Measurements from ENCODE around the gene LRBA. TPM values are rescaled to one million over a fixed set of nuclear protein-coding genes. Genes with fewer than 3 reads are reported as not detected.

The LRBA gene
- total RNA-seq, 1 donor from 2014 or later = 70.5 TPM

DNA sequence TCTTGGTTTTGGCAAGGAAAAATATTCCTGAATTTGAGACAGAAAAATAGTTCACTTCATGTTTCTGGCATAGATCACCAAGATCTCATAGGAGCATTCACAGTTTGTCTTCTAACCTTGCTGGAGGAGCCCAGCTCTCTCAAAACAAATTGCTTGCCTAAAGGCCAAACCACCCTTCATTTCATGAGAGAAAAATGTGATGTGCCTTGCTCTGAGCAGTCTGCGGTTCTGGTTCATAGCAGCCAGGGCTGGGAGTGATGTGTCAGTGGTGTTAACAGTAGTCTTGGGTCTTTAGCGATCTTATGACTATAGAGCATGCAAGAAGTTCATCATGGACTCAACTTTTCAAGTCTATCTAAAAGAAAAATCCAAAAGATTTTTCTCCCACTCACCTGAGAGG is 753.5 kb downstream of the LRBA start:
- DNase-seq = no peak

DNA sequence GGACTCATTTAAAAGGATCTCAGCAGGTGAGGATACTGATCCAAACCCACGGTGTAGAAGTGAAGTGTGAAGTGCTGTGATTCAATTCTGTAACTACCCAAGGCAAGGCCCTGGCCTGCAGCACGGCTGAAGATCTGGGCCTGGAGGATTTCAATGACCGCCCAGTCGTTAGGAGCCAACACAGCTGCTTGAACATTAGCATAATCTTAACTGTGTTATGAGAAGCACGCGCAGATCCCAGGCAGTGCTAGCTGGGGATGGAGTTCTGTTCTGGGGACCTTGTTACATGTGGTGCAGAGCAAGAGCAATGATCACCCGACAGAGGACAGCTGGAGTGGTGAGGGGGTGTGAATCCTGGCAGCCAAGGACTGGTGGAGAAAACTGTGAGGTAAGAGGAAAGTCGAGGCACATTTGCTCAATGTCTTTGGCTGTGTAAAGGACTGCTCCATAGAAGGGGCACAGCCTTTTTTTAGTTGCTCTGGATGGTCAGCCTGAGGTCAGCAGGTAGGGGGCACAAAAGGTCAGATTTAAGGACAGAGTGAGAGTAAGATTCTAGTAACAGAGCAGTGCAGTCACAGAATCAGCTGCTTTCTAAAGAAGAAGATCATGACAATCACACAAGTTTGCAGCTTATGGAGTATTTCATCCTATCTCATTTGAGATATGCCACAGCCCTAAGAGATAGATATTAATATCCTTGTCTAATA is 755.1 kb downstream of the LRBA start:
- no peak for DNase-seq

DNA sequence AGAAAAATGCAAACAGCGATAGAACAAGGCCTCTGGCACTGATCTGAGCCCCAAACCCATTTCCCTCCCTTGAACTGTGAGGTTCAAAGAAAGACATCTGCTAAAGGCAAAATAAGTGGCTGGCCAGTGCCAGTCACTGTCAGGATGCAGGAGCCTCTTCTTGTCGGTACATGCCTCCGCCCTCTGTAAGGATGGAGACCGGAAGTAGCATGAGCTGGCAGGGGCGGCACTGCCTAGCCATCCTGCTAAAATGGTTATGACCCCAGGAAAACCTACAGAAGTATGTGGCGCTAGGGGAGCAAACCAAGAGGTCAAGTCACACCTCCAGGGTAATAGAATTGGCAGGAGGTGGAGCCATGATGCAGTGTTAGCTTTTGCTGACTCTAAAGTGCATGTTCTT is 756.5 kb downstream of the LRBA start:
- no peak for DNase-seq

DNA sequence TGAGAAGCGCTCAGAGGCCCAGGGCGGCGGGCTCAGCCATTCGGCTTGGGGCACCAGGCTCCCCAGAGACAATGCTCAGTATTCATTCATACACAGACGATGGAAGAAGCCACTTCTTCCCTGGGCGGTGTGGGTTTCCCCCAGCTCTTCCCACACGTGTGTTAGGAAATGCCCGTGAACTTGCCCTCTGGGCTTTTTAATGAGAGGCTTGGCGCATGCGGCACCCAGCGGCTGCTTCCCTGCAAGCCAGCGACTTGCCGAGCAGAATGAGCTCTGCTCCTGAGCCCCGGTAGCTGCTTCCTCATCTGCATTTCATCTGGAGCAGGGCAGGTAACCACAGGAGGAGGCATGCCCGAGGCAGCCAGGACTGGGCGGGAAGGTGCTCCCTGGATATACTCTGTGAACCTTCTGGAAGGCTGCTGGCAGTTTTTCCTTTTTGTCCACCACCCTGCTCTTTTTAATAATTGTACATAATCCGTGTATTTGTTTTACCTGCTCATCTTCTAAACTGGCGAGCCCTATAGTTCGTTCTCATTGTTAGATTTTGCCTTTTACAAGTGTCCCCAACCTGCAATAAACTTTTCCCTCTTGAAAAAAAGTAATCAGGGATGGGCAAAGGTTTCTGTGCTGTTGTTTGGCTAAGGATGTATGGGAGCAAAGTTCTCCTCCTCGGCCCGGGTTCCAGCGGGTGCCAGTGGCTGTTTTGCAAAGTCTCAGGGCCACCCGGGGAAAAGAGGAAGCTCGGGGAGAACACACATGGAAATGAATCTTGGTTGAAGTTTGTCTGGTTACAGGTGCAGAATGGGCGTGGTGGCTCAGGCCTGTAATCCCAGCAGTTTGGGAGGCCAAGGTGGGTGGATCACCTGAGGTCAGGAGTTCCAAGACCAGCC is 758.0 kb downstream of the LRBA start:
- DNase-seq = no peak

DNA sequence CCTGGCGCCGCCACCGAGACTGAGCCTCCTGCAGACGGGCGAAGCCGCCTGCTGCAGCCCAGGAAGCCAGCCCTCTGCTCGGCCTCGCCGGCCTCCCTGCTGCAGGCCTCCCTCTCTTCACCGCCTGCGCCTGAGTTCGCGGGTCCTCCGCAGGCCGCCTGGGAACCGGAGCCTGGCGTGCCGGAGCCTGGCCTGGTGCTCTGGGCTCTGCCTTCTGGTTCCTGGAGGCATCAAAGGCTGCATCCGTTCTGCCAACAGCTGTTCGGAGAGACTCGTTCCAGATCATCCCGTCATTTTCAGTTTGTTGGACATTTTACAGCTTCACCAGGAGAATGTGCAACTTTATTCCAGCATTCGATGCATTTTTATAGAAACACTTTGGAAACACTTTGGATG is 758.9 kb downstream of the LRBA start:
- no peak for DNase-seq

DNA sequence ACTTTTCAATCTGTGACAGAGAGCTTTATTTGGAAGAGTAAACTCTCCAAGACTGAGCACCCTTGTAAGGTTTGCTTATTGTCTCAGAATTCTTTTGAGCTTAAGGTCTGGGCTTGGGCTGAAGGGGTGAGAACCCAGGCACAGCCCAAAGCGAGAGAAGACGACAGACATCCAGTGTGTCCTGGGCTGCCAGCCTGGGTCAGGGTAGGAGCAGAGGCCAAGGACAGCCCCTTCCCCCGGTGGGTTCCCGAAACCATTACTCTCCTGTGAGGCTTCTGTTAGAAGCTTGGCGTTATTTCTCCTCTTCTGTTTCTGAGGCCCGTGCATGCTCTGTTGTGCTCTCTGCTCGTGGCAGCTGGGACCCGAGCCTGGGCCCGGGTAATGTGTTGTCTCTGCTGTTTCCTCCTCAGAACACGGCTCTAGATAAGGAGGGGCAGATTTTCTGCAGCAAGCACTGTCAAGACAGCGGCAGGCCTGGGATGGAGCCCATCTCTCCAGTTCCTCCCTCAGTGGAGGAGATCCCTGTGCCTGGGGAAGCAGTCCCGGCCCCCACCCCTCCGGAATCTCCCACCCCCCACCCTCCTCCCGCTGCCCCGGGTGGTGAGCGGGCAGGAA is 759.4 kb downstream of the LRBA start:
- DNase-seq = no peak

DNA sequence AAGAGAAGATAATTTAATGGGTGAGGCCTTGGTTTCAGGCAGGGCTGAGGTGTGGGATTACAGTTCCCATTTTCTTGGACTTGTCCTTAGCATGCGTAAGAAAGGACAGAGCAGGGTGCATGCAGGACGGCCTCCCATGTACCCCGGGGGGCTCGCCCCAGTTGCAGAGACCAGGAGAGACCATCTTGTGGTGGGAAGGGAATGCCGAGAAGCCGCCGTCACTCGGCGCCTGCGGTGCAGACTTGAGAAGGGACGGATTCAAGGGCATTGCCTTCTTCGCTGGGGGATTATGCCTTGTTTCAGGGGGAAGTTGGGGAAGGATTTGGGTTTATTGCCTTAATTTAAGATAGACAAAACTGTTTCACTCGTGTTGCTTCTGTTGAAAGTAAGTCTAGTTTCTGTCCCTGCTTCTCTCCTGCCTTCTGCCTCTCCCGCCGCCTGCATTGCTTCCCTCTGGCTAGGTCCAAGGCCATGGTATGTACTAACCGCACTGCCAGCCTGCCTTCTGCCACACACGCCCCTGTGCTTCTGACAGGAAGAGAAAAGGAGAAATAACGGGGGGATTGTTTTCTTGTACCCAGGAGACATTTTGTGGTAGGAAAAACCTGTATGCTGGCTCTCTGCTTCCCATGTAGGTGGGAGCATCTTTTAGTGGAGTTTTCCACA is 761.0 kb downstream of the LRBA start:
- no peak for DNase-seq

DNA sequence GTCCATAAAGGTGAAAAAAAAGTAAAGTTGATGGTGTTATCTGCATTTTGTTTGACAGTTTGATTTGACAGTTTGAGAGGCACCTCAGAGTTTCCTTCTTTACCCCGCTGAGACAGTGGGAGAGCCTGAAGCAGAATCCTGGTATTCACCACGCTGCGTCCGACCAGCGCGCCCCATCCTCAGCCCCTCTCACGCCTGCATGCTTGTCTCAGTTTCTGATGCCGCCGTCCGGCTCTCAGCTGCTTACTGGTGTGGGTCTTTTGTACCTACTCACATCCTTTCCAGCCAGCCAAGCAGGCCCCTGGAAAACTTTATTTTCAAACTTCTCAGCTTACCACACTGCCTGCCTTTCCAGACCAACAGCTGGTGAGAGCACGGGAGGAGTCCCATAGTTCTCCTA is 761.7 kb downstream of the LRBA start:
- DNase-seq = no peak

DNA sequence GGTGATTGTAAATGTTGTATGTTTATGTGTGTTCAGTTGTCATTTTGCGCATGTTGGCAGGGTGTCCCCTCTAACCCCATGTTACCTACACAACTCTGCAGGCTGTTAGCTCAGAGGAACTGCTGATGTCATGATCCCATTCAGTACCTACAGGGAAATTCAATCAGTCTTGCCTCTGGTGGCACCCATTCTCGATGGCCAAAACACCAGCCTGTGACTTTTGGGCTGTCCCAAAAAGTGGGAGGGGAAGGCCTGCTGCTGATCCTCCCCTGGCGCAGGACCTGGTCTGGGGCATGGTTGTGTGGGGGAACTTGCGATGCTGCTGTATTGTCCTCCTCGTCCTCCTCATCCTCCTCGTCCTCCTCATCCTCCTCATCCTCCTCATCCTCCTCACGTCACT is 762.3 kb downstream of the LRBA start:
- DNase-seq = no peak

DNA sequence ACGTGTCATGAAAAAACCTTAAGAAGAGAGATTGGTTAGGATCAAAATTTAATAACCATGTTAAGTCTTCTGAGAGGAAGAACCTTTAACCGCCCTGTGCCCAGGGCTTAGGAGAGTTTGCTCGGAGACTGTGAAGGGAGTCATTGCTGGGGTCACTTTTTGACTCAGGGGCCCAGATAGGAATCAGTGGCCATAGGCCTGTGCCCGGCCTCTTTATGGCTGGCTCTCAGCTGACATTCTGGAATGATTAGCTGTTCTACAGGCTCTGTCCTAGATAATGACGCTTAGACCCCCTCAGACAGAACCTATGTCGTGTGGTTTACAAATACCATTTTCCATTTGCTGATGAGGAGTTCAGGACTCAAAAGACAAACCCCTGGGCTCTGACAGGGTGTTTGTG is 762.8 kb downstream of the LRBA start:
- no peak for DNase-seq

DNA sequence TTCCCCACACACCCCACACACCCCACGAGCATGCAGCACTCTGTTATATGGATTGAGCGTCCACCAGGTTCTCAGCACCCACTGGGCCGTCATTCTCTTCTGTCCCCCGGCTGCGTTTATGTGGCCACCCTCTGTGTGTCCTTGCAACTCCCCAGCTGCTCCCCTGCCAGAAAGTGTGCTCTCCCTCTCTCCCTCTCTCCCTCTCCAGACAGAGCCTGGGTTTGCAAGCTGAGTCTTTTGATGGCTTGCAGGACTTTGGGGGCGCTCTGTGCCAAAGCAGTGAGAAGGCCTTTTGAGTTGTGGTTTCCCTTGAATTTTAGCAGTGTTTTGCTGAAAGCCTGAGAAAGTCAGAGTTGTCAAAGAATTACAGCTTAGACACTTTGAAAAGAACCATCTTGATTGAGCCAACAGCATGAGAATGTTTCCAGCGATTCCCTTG is 763.3 kb downstream of the LRBA start:
- DNase-seq = no peak

DNA sequence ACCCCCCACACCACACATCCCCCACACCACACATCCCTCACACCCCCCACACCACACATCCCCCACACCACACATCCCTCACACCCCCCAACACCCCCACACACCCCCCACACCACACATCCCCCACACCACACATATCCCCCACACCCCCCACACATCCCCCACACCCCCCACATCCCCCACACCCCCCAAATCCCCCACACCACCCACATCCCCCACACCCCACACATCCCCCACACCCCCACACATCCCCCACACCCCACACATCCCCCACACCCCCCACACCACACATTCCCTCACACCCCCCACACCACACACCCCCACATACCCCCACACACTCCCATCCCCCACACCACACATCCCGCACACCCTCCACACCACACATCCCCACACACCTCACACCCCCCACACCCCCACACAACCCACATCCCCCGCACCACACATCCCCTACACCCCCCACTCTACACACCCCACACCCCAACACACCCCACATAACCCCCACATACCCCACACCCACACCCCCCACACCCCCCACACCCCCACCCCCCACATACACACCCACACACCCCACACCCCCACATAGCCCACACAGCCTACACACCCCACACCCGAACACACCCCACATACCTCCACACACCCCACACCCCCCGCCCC is 764.0 kb downstream of the LRBA start:
- DNase-seq = no peak

DNA sequence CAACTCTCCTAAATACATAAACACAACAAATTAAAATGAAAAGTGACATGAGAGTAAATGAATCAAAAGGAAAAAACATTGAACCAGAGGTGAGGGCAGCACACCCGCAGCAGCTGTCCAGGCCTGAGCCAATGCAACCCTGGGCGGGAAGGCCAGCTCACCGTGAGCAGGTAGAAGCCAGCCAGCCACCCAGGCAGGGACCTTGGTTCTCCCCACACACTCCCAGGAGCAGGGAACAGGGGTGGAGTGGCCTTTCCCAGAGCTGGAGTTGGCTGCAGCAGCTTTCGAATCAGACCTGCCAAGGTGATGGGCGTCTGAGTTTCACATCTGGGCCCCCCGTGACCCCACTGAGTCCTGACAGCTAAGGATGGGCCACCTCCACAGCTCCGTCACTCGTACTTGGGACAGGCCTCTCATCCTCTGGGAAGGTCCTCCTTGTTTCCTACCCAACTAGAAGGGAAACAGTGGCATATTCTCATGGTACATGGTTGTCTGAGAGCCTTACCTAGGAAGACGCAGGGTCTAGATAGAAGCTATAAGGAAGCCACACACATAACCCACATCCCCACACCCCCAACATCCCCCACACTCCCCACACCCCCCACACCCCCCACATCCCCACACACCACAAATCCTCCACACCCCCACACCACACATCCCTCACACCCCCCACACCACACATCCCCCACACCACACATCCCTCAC is 764.6 kb downstream of the LRBA start:
- DNase-seq = no peak

DNA sequence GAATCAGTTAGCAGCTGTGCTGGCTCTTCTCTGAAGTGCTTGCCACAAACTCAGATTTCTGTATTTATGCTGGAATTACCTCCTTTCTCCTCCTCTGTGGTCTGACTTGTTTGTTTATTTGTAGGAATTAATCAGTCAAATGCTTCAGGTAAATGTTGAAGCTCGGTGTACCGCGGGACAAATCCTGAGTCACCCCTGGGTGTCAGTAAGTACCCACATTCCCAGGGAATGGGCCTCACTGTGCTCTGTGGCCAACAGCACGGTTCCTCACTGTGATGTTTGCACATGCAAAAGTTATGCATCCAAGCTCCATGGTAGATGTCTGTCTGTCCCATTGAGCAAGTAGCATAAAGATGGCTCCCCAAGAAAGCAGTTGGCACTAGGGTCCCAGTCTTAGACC is 766.9 kb downstream of the LRBA start:
- DNase-seq = no peak

DNA sequence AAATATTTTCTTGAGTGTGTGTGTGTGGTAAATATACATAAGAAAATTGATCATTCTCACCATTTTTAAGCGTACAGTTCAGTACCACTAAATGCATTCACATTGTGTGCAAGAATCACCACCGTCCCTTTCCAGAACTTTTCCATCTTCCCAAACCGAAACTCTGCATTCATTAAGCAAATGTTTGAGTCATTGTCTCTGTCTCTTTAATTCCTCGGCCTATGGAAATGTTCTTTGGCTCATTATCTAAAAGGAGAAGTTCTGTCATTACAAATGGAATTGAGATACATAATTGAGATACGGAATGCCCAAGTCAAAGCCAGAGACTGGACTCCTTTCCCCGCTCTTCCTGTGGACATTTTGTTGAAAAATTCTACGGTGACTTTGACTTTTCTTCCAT is 767.9 kb downstream of the LRBA start:
- DNase-seq = no peak

DNA sequence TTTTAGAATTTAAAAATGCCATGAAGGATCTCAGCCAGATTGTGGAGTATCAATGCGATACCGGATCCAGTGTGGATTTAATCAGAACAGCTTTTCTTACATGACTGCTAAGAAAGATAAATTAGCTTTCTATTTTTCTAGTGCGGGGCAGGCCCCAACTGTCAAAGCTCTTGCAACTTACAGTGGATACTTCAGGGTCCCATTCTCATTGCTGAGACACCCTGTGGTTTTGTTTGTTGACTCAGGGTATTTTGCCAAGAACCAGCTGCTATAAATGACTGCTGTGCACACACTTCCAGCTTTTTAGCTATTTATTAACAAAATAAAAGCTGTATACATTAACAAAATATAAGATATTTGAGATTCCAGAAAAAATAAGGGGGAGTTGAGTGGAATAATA is 770.5 kb downstream of the LRBA start:
- no peak for DNase-seq

DNA sequence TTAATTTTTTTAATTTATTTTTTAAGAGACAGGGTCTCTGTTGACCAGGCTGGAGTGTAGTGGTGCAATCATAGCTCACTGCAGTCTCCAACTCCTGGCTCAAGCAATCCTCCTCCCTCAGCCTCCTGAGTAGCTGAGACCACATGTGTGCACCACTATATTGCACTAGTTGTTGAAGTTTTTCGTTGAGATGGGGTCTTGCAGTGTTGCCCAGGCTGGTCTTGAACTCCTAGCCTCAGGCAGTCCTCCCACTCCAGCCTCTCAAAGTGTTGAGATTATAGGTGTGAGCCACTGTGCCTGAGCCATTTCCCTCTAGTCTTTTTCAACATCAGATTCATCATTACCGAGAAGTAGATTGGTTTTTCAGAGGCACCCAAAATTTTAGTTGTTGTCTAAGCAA is 771.2 kb downstream of the LRBA start:
- DNase-seq = no peak

DNA sequence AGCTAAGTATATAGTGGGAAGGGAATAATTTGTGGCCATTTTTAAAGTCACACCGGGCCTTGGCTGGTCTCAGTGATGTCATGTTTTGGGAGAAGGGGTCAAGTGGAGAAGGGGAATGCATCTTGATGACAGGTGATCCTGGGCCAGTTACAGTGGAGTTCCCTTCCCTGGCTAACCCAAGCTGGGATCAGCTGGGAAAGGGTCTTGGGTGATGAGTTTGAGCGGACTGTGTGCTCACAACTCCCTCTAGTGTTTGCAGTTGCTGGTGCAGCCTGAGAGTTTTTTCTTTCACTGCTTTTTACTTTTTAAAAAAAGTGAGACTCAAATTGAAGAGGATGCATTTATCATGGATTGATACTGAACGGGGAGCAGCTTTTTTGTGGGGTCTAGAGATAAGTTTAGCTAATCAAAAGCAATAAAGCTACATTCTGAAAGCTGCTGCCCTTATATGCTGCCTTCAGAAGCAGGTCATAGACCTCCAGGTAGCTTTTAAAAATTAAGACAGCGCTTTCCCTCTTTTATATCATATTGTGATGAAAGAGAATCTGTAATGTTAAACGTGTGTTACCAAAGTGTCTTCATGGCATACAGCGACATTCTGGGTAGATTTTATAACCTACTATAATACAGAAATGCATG is 772.1 kb downstream of the LRBA start:
- no peak for DNase-seq

DNA sequence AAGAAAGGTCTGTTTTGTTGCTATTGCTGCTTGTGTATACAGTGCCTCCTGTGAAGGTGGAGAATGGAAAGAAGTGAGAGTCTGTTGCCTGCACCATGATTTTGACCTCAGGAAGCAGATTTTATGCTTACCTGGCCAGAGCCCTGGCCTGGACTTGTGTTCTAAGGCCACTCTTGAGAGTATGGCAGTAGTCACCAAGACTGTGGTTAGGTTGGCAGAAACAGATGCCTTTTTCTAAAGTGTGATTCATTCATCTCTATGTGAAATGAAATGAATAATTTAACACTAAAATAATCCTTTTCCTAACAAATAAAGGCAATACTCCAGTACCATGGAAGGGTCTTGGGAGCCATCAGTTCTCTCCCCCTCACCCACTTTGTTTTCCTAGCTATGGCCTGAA is 775.1 kb downstream of the LRBA start:
- no peak for DNase-seq

DNA sequence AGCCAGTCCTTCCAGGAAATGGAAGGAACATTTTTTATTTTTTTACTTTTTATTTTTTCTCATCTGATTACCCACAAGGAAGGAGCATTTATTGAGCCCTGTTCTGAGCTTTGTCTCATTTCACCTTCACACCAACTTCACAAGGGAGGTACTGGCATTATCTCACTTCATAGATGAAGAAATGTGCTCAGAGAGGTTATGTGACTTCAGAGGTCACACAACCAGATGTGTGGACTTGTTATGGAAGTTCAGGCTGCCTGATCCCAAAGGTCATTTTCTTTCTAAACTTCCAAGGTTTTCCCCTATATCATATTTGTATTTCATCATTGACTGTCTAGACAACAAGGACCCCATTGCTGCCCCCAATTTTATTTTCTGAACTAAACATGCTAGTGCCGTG is 776.5 kb downstream of the LRBA start:
- no peak for DNase-seq

Data from skin of body (tissue), 2 donors.